ENCODE data around the gene IPPK. TPM values are rescaled to one million over a fixed set of nuclear protein-coding genes. Genes with fewer than 3 reads are reported as not detected.

Gene IPPK
- total and polyA plus RNA-seq, 2 of the 8 experiments (the other 6 are each of a cell fraction or from before 2014, with no cell fraction given), result 10.5 to 13.6 TPM

DNA sequence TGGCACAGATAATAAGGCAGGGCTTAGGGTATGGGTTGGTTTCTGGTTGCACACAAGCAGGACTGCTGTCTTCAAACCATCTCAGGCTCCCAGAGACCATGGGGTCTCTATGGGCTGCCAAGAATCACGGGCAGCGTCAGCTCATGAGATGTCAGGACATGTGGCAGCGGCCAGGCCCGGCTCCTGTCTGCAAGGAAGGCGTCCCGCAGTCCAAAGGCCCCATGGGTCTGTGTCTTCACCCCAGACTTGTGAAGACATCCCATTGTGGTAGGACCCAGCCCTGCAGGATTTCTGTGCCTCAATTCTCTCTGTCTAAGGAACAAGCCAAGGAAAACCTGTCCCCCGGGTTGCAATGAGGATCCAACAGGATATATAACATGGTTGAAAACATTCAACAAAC is 32.6 kb downstream of the IPPK start:
- Histone ChIP-seq H3K18ac (ENCODE audit: extremely low read depth, low read length) (no peak overlapping the region), H3K9ac (replicated peaks in 1 of 4; ENCODE audit: extremely low read depth in 1 of 4, low read depth in 3 of 4, low read length in 3 of 4) (no peak overlapping the region), H3K14ac (ENCODE audit: insufficient read length) (no peak overlapping the region), H3K36me3 (ENCODE audit: control insufficient read depth in 2 of 4, insufficient read depth in 4 of 4, low read length in 3 of 4) (peaks cover 0 to 26% (median 14%) of the 10 kb centered on the region in 4 experiments; a peak in 7 of 8 replicates), H4K91ac (replicated peaks; ENCODE audit: insufficient read length, low read length) (no peak overlapping the region), H3K9me3 (ENCODE audit: insufficient read depth in 2 of 2, low read depth in 1 of 2, low read length in 1 of 2) (no peaks in the 10 kb centered on the region), H2BK5ac (ENCODE audit: low read depth, low read length) (no peak overlapping the region), H2AFZ (ENCODE audit: low read length) (no peak overlapping the region), H3K27me3 (replicated peaks in 1 of 4; ENCODE audit: control insufficient read depth in 3 of 4, extremely low read depth in 1 of 4, insufficient read depth in 3 of 4, low read length in 3 of 4) (no peaks in the 10 kb centered on the region), H2BK20ac (ENCODE audit: low read length) (no peak overlapping the region), H2BK12ac (ENCODE audit: low read depth, low read length) (no peak overlapping the region), H4K20me1 (replicated peaks in 1 of 2; ENCODE audit: control insufficient read depth in 1 of 2, insufficient read depth in 2 of 2, low read length in 2 of 2) (peaks cover 0 to 3% of the 10 kb centered on the region in 2 experiments), H4K8ac (ENCODE audit: extremely low read depth, insufficient read depth, low read length) (no peak overlapping the region), H3K23ac (ENCODE audit: insufficient read length) (no peak overlapping the region), H2AK5ac (ENCODE audit: low read depth, low read length) (no peak overlapping the region), H3K79me1 (ENCODE audit: low read depth, low read length) (peaks cover 4% of the 10 kb centered on the region; the same call in 1 of the 2 replicates), H3K27ac (ENCODE audit: low read depth, low read length) (no peak overlapping the region), H4K5ac (ENCODE audit: insufficient read length, low read depth, low read length) (no peak overlapping the region), H3K4me1 (replicated peaks in 1 of 4; ENCODE audit: control insufficient read depth in 3 of 4, insufficient read depth in 4 of 4, low read length in 3 of 4) (no peaks in the 10 kb centered on the region), H3K4me2 (ENCODE audit: insufficient read depth in 1 of 2, low read depth in 2 of 2, low read length in 2 of 2) (no peak overlapping the region), H3K23me2 (ENCODE audit: low read depth, low read length) (no peaks in the 10 kb centered on the region), H2BK15ac (ENCODE audit: low read length) (no peak overlapping the region), H3K4me3 (ENCODE audit: extremely low read depth in 1 of 4, insufficient read depth in 2 of 4, low read depth in 3 of 4, low read length in 4 of 4) (no peak overlapping the region), H3K56ac (replicated peaks; ENCODE audit: insufficient read length, low read depth, low read length) (no peak overlapping the region), H2BK120ac (replicated peaks; ENCODE audit: low read depth, low read length) (no peak overlapping the region), H3K79me2 (ENCODE audit: control insufficient read depth in 1 of 2, insufficient read depth in 2 of 2, low read length in 2 of 2) (no peaks in the 10 kb centered on the region), H3K4ac (replicated peaks; ENCODE audit: insufficient read length, low read depth, low read length) (no peak overlapping the region)
- ChIA-PET CTCF (ENCODE audit: partially characterized antibody) (interaction anchor here (1.2 kb wide), 1 partner anchor 48 kb away, joined by 3 read pairs; no protein-coding TSS in a partner anchor), POLR2A (ENCODE audit: partially characterized antibody) (no interaction called here)
- WGBS, 2 experiments (ENCODE audit: extremely low coverage in 1 of 2, insufficient coverage in 1 of 2, insufficient read length in 1 of 2, insufficient replicate concordance in 2 of 2, low coverage in 1 of 2, low lambda C conversion rate in 2 of 2, missing lambda C conversion rate in 1 of 2), result 85% methylated on average over 7 of the region's 7 CpGs; no CpG with 5 or more reads in 1 of the 2 experiments
- no peak for FAIRE-seq
- TF ChIP-seq TAF1 (IDR thresholded peaks at IDR 0.05; ENCODE audit: low read depth, low read length) (no peak), SP2 (IDR thresholded peaks at IDR 0.05; ENCODE audit: low read length) (no peak), SRF (IDR thresholded peaks at IDR 0.05; ENCODE audit: low read depth, low read length) (no peak), KDM4A (IDR thresholded peaks at IDR 0.05; ENCODE audit: low read depth, low read length, severe bottlenecking) (no peak)
- DNase-seq (ENCODE audit: low read depth in 1 of 2, low spot score in 2 of 2), result no peak

Measured in H1 (cell line).